K562 (cell line): Measurements from ENCODE around the gene SPATS2. TPM values are rescaled to one million over a fixed set of nuclear protein-coding genes. Genes with fewer than 3 reads are reported as not detected.

Experiments used
- ZFX ChIP-seq: sonication (generic); formaldehyde crosslinking; IDR thresholded peaks from 2 replicates; pipeline ENCODE4 v1.8.0; 2022; ENCODE audit warnings: mild to moderate bottlenecking, missing genetic modification reagents, moderate library complexity
- ZNF449 ChIP-seq: fragments of 250-450 bp; sonication (Bioruptor Pico); IDR thresholded peaks from 2 replicates; pipeline ENCODE4 v1.8.0; 2022; ENCODE audit warnings: moderate library complexity, mild to moderate bottlenecking, inconsistent platforms
- polyA plus RNA-seq, 8 experiments: library from polyadenylated mRNA; depleted of rRNA in 4 of 8; stranded (reverse) in 5 of 8; unstranded in 3 of 8; fragments of >200 nt; fragmentation: Nextera tagmentation in 2 of 8; fragmentation: Illumina TruSeq in 1 of 8; extraction: Ambion mirVana in 2 of 8; extraction: Trizol in 1 of 8; gene quantifications; 2 replicates each; pipeline versions ENCODE4 v1.2.1 to v1.2.3, GENCODE V29; 2011 to 2014; ENCODE audit warnings: inconsistent platforms in 1 of 8, missing spikeins in 1 of 8
- total RNA-seq, 7 experiments: library from RNA; depleted of rRNA in 6 of 7; stranded (reverse); fragments of >200 nt in 6 of 7; fragmentation: Illumina TruSeq in 2 of 7; extraction: Trizol in 2 of 7; gene quantifications; 2 replicates each; pipeline versions ENCODE4 v1.2.1 to v1.2.3, GENCODE V29; 2011 to 2021; ENCODE audit warnings: low replicate concordance in 1 of 7
- TF ChIP-seq, protein P1 (sequence below): fragments of 450-650 bp; IDR thresholded peaks from 2 replicates; pipeline ENCODE4 v1.6.1; 2016; ENCODE audit warnings: low read depth

SPATS2 gene
- total and polyA plus RNA-seq, 9 of the 15 experiments (the other 6 are each of a cell fraction or from before 2014, with no cell fraction given): 5.4 to 48.2 (median 17.5) TPM

GRCh38 chr12:49560695-49561094 is 193.4 kb downstream of the SPATS2 start (continued):
- no peak for TF ChIP-seq ZNF449
- TF ChIP-seq, protein P1, sequence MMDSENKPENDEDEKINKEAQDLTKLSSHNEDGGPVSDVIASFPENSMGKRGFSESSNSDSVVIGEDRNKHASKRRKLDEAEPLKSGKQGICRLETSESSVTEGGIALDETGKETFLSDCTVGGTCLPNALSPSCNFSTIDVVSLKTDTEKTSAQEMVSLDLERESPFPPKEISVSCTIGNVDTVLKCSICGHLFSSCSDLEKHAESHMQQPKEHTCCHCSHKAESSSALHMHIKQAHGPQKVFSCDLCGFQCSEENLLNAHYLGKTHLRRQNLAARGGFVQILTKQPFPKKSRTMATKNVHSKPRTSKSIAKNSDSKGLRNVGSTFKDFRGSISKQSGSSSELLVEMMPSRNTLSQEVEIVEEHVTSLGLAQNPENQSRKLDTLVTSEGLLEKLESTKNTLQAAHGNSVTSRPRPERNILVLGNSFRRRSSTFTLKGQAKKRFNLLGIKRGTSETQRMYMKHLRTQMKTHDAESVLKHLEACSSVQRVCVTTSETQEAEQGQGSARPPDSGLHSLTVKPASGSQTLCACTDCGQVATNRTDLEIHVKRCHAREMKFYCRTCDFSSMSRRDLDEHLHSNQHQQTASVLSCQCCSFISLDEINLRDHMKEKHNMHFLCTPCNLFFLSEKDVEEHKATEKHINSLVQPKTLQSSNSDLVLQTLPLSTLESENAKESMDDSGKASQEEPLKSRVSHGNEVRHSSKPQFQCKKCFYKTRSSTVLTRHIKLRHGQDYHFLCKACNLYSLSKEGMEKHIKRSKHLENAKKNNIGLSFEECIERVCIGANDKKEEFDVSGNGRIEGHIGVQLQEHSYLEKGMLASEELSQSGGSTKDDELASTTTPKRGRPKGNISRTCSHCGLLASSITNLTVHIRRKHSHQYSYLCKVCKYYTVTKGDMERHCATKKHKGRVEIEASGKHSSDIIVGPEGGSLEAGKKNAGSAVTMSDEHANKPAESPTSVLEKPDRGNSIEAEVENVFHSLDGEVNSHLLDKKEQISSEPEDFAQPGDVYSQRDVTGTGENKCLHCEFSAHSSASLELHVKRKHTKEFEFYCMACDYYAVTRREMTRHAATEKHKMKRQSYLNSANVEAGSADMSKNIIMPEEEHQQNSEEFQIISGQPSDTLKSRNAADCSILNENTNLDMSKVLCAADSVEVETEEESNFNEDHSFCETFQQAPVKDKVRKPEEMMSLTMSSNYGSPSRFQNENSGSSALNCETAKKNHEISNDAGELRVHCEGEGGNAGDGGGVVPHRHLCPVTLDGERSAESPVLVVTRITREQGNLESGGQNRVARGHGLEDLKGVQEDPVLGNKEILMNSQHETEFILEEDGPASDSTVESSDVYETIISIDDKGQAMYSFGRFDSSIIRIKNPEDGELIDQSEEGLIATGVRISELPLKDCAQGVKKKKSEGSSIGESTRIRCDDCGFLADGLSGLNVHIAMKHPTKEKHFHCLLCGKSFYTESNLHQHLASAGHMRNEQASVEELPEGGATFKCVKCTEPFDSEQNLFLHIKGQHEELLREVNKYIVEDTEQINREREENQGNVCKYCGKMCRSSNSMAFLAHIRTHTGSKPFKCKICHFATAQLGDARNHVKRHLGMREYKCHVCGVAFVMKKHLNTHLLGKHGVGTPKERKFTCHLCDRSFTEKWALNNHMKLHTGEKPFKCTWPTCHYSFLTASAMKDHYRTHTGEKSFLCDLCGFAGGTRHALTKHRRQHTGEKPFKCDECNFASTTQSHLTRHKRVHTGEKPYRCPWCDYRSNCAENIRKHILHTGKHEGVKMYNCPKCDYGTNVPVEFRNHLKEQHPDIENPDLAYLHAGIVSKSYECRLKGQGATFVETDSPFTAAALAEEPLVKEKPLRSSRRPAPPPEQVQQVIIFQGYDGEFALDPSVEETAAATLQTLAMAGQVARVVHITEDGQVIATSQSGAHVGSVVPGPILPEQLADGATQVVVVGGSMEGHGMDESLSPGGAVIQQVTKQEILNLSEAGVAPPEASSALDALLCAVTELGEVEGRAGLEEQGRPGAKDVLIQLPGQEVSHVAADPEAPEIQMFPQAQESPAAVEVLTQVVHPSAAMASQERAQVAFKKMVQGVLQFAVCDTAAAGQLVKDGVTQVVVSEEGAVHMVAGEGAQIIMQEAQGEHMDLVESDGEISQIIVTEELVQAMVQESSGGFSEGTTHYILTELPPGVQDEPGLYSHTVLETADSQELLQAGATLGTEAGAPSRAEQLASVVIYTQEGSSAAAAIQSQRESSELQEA: no peak
- no peak for TF ChIP-seq ZFX (CRISPR knock-in tag)
